Skin epidermis (tissue), 12 donors: Measurements from ENCODE around the gene CD86.

Source experiments
- H3K27ac ChIP-seq, 21 experiments: fragments of 200-600 bp; sonication (generic) in 11 of 21; one replicate each; pipeline ENCODE4 v1.5.0; 2020; ENCODE audit warnings: mild to moderate bottlenecking in 3 of 21, inconsistent platforms in 2 of 21, moderate library complexity in 2 of 21
- H3K4me3 ChIP-seq, 7 experiments: fragments of 200-600 bp; sonication (generic) in 2 of 7; one replicate each; pipeline ENCODE4 v1.5.0; 2020; ENCODE audit warnings: inconsistent platforms in 2 of 7, mild to moderate bottlenecking in 2 of 7, moderate library complexity in 1 of 7

Gene CD86

DNA sequence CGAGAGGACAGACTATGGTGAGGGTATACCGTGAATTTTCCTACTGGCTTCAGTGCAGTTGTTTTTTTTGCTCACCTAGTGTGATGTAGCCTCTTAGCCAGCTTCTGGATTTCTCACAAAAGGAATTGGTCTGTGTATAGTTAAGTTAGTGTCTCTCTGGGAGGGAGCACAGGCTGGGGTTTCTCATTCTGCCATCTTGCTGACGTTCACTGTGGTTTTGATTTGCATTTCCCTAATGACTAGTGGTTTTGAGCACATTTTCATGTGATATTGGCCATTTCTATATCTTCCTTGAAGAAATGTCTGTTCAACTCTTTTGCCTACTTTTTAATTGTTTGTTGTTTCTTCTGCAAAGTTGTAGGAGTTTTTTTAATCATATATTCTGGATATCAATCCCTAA is 2.2 kb upstream of the CD86 start:
- Histone ChIP-seq H3K4me3 (no peak overlapping the region), H3K27ac (no peak overlapping the region)

DNA sequence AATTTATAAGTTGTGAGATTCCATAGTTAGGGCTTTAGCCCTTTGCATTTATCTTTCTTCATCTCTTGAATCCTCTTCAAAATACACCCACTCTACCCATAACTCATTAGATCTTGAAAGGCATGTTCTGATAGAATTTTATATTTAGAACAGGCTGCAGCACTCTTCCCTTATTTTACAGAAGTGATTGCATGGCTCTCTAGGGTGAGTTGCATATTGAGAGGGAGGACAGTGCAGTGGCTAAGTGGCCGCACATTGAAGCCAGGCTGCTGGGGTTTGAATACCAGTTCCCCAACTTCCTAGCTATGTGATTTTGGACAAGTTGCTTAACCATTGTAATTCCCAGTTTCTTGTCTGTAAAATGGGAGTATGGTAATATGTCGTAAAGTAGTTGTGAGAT is 2.5 kb downstream of the CD86 start:
- Histone ChIP-seq H3K4me3 (no peak overlapping the region), H3K27ac (no peak overlapping the region)

DNA sequence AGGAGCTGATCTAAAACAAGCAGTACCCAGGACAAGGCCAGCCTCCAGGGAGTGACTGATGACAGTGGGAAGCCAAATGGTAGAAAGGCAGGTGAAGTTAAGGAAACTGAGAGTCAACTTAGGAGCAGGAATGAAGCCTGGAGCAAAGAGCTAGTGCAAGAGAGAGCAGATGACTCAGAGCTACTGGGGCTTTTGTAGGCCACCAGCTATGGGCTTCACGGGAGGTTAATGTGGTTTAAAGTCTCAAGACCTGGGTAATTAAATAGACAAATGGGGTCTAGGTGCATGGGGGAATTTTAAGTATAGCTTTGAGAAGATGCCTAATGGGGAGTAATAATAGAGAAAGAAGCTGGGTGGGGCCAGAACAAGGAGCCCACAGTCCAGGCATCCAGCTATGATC is 3.1 kb downstream of the CD86 start:
- Histone ChIP-seq H3K4me3 (no peak overlapping the region), H3K27ac (no peak overlapping the region)

DNA sequence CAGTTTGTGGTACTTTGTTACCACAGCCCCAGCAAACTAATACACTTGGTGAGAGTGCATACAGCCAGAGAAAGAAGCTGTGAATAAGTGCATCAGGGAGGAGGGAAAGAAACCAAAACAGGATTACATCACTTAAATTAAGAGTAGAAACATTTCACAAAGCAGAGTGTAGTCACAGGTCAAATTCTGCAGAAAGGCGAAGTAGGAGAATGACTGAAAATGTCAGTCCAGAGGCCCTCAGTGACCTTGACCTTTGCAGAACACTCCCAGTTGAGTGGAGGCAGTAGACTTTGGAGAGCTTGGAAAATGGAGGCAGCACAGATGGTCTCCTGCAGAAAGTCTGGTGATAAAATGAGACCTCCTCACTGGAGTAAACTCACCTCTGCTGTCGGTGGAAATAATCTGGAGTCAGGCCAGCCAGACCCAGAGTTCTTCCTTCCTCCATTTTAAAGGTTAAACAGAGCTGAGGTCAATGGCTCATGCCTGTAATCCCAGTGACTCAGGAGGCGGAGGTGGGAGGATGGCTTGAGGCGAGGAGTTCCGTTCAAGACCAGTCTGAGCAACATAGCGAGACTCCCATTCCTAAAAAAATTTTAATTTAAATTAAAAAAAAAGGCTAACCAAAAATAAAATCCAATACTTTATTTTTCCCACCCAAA is 5.0 kb downstream of the CD86 start:
- Histone ChIP-seq H3K4me3 (no peak overlapping the region), H3K27ac (no peak overlapping the region)

DNA sequence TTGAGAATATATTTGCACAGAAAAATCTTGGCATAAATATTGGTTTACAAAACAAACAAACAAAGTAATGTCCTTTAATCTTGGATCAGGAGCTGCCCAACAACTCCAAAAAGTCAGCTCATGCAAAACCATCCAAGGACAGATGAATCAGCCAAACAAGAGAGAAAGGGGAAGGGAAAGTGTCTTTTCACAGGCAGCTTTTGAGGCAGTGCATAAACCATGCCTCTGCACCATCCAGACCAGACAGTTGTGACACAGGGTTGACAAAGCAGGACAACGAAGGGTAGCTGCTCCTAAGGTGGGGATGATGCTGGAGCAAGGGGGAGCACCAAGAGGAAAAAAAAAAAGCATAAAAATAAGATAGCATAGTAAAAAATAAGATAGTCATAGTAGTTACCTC is 8.7 kb downstream of the CD86 start:
- Histone ChIP-seq H3K27ac (no peak overlapping the region), H3K4me3 (no peak overlapping the region)

DNA sequence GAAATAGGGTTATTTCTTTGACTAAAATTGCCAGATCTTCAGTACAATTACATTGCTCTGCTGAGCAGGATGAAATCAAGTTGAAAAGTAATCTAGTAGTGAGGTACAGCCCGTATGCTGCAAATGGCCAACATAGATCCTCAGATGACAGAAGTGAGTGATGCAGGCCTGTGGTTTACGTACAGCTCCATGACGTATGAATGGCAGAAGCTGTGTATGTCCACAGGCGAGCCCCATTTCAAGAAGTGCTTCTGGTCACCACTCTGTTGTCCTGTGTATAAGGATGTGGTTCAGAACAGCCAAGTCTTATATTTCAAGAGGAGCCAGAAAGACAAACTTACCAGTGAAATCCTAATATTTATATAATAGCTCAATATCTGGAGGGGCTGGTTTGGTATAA is 9.2 kb downstream of the CD86 start:
- Histone ChIP-seq H3K27ac (no peak overlapping the region), H3K4me3 (no peak overlapping the region)

DNA sequence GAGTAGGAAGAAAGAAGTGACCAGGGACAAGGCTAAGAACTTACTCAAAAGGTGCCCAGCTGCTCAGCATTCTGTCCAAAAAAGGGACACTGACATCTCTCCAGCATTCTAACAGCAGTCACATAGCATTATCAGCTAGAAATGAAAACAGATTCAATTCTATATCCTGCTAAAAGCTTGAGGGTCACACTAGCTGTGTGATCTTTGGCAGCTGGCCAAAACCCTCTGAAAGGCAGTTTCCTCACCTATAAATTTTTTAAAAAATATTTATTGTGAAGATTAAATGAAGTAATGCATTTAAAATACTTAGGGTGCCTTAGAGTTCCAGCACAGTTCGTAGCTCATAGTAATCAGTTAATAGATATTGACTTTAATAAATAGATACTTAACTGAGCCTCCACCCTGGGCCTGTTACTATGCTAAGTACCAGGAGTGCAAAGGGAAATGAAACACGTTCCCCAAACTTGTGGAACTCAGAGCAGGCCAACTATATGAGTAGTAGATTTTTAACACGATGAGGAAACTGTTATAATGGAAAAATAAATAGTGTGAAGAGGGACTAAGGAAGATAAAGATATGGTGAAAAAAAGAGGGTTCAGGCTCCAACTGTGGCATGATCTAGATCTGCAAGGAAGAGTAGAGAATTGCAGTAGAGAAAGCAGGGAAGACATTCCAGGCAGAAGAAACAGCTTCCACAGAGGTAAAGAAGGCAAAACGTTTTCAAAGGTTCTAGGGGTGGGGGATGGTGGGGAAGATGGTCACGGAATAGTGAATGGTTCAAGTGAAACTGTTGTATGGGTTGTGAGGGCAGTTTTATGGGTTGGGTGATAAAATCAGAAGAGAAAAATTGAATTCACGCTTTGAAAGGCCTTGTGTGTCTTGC is 11.4 kb downstream of the CD86 start:
- Histone ChIP-seq H3K4me3 (no peak overlapping the region), H3K27ac (peak overlapping the region in 1 of 21 experiments; percentile 58)

DNA sequence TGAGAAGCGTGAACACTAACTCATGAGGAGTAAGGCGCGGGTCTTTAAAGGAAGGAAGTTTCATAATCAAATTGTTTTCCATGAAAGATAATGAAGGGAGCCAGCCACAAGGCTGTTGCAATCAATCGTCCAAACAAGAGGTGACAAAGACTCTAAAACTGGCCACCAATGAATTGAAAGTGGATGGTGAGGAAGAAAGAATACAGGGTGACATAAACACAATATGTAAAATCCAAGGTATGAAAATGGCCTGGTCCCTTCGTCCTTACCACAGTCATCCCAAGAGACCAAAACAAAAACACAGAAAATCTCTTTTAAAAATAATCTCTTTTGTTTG is 12.0 kb downstream of the CD86 start:
- H3K27ac ChIP-seq = peak overlapping the region in 4 of 21 experiments; percentile 5 to 61 (median 34)
- H3K4me3 ChIP-seq = no peak overlapping the region

DNA sequence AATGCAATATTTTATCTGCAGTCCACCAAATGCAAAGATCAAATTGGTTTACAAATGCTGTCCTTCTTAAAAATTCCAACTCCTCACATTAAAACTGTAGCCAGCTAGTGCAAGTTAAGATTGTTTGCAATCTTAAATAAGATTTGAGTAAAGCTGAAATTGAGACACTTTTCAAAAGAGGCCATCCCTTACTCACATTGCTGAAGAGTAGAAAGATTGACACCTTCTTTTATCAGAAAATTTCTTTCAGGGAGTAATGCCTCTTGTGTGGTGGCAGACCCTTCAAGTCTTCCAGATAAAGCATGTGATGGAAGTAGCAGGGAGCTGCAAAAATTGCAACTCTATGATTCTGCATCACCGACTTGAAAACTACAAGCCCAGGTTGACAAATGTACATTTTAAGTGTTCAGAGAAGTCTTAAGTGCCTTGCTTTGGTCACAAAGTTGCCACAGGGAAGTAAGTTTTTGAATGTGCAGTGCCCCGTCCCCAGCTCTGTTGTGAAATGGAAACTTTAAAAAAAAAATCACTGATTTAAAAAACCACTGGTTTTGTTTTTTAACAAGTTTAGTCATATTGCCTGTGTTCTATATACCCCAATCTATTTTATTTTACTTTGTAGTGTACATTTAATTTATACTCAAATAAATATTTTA is 12.6 kb downstream of the CD86 start:
- peak overlapping the region in 5 of 21 experiments; percentile 5 to 61 (median 20) for H3K27ac ChIP-seq

DNA sequence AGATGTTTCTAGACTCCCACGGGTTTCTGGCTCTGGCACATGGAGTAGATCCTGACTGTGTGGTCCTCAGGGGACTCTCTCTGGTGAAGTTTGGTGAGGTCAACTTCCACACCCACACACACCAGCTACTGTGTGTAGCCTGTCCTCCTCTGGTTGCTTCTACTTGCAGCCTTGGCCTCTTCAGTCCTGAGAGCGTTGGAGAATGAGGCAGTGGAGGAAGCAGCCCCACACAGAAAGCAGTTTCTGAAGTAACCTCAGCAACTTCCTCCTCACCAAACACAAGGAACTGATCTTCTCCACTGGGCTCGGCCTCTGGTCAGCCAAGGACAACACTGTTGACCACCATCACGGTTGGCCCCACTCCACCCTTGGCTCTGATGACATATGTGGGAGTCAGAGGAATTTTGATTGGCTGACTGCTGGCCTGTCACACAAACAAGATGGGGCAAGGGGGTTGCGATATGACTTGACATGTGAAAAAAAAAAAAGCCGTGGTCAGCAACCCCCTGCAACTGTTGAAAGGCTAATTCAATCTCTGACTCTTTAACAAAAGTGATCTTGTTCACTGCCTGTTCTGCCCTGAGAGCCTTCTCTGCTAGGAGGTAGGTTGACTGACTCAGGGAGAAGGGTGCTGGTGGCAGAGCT is 19.6 kb downstream of the CD86 start:
- H3K4me3 ChIP-seq = no peak overlapping the region
- H3K27ac ChIP-seq = peak overlapping the region in 6 of 21 experiments; percentile 18 to 54 (median 40)

More for the DNA sequence above, 12.6 kb downstream of the CD86 start:
- H3K4me3 ChIP-seq = no peak overlapping the region

DNA sequence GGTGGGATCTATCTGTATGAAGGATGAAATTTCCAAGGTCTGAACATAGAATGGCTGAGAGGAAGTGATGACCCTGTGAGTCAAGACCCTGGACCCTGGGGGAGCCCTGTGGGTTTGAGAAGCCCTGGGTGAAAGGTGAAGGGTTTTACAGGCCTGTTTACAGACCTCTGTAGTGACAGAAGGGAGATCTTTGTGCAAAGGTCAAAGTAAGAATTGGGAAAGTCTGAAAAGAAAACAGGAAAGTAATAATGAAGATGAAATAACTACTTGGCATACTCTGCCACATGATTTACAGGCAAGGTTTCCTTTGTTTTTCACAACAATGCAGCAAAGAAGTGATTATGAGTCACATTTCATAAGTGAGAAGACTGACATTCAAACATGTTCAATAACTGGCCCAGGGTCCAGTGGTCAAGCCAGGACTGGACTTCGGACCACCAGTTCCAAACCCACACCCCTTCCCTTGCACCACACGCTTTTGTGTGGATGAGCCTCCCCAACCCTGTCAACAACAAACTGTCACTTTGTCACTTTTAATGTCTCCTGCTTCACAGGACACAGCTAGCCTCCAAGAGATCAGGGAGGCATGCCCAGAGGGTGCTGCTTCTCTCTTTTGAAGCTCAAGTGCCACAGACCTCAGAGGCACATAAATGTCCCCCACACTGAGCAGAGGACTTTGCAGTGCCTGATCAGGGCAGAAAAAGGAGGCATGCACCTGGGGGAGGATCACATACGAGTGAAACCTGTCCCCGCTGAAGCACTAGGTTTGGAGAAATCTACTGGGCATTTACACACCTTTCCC is 21.5 kb downstream of the CD86 start:
- Histone ChIP-seq H3K27ac (peak overlapping the region in 5 of 21 experiments; percentile 1 to 53 (median 25)), H3K4me3 (no peak overlapping the region)

DNA sequence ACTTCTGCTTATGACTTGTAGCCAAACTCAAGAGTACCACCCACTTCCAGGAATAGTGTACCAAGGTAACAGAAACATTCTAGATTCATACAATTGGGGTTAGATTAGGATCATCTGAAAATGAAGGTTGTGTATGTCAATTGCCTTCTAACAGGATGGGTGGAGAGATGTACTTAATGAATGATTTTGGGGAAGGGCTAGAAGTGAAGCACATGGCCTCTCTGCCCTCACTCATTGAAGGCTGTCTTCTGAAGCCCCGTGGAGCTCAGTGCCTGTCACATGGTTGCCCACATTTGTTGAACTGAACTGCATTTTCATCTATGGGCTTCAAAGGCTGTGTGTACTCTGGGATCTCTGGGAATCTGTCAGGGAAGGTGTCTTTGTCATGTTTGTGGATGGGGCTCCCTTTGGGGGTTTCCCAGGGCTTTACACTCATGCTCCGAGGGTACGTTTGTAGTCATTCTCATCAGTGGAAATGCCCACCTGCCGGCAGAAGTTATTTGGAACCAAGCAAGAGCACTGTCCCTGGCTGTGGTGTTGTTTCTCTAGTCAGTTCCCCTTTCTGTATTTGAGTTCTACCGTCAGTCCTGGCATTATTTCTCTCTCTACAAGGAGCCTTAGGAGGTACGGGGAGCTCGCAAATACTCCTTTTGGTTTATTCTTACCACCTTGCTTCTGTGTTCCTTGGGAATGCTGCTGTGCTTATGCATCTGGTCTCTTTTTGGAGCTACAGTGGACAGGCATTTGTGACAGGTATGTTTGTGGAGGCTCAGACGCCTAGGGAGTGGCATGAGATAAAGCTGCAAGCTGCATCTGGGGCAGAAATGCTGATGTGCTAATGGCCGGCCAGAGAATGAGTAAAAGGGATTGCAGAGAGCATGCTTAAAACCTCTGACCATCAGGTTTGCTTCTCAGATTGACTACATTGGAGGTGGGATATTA is 22.4 kb downstream of the CD86 start:
- Histone ChIP-seq H3K27ac (peak overlapping the region in 5 of 21 experiments; percentile 22 to 74 (median 33)), H3K4me3 (no peak overlapping the region)

DNA sequence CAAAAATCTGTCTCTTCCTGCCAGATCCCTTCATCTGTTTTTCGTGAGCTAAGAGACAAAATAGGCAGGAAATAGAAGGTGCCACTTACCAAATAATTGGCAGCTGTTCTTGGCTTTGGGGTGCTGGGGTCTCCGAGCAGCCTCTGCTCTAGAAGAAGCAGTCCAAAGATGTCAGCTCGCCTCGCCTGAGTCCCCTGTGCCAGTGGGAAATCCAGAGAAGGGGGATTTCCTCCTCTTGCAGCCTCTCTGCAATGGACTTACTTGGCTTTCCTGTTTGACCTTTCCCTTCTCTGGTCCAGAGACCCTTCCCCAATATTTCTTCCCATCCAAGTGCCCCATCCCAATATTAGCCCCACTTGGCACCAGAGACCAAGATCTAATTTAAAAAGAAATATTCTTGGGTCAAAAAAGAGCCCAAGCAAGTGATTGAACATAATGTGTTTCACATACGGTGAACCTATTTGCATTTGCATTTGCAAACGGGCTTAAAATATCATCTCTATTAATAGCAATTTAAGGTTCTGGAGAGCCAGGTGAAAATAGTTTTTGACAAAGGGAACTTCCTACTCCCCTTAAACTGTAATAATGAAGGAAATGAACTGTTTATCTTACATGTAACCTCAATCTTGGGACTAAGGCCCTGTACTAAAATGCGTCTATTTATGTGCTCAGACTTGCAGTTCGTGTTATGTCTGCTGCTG is 23.2 kb downstream of the CD86 start:
- Histone ChIP-seq H3K4me3 (no peak overlapping the region), H3K27ac (peak overlapping the region in 5 of 21 experiments; percentile 22 to 74 (median 33))

DNA sequence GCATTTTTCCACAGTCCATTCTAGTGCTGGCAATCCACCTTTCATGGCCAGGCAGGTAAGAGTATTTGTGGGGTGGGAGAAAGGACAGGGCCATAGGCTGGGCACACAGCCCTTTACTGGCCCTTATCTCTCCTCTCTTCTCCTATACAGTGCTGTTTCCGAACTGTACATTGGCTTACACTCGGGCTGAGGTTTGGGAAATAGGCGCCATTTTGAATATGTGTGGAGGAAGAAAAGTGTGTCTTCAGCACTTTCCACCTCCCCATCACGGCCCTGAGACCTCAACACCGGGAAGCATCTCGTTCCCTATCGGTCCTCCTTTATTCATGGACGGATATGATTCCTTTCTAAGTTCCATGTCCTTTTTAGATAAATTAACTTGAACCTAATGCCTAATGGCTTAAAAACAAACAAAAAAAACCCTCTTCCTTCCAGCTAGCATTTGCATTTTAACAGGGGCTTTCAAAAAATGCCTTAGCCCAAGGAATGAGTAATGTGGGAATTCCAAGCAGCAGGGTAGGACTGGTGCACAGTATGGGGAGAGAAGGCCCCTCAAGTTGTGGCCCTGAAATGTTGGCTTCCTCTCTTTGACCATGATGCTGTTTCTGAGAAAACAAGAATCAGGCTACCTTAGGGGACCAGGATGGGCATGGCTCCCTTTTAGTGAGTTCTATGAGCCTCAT is 24.5 kb downstream of the CD86 start:
- Histone ChIP-seq H3K27ac (peak overlapping the region in 1 of 21 experiments; percentile 74), H3K4me3 (no peak overlapping the region)

DNA sequence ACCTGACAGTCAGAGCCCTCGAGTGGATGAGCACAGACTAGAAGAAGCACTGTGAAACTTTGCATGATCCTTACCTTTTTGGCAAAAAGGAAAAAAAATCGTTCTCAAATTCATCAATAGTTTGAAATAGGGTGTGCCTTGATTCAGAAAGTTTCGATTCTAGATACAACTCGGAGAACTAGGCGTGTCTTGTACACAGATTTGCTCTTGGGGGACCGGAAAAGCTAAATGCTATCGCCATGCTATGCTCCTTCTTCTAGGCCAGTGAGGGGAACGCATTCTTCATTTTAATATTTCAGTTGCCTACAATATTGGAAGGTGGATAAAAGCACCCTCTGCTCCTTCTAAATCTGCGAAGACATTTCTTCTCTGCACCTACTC is 25.0 kb downstream of the CD86 start:
- no peak overlapping the region for H3K4me3 ChIP-seq
- H3K27ac ChIP-seq = no peak overlapping the region

DNA sequence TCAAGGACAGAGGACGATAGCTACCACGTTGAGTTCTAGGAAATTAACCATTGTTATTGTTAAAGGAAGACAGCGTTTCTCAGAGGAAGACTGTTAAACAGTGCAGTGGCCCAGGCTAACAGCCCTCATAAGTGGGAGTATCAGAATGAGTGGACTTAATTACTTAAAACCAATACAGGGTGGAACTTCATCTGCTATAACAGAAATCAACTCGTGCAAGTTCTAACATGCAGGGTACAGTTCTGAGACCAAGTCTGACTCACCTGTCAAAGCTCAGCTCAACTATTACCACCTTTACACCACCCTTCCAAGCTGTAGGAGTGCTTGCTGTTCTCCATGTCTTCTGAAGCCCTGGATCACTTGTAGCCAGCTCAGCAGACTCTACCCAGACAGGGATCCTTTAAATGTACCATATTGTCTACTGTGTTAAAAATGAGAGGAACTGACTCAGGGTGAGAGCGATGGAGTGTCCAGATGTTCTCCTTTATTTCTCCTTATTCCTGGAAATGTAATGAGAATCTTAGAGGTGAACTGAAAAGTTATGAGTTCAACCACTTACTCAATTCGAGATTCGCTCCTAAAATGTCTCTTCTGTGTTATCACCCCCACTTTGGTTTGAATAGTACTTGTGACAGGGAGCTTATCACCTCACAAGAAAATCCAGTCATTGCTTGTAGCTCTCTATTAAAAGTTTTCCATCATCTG is 26.5 kb downstream of the CD86 start:
- no peak overlapping the region for H3K4me3 ChIP-seq
- no peak overlapping the region for H3K27ac ChIP-seq

DNA sequence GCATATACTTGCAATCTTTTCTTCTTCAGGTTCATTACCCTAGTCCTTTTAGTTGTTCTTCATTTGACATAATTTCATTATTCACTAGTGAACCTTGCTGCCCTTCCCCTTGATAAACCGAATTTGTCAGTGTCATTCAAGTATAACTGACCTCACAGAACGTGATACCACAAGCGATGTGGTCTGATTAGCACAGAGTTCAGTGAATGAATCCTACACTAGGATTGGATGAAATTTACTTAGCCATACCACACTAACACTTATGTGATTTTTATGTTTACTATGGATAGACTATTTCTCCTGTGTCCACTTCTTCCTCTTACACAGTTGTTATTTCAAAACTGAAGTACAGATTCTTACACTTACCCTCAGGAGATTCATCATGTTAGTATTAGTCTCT is 27.2 kb downstream of the CD86 start:
- no peak overlapping the region for H3K27ac ChIP-seq
- no peak overlapping the region for H3K4me3 ChIP-seq
